HUES48 (cell line): ENCODE data around the gene KIFAP3.
"Not testable (repeated sequence)": the region's sequence is repeated elsewhere in the genome, so short reads cannot be mapped to it uniquely, and the experiment has no call there.

ENCODE experiments used
- H3K27ac ChIP-seq: one replicate; pipeline ENCODE4 v1.7.0; 2013; ENCODE audit warnings: low read depth, low read length, inconsistent platforms
- H3K27me3 ChIP-seq: 2 replicates; pipeline ENCODE4 v1.6.1; 2013; ENCODE audit warnings: mild to moderate bottlenecking, low read length; ENCODE audit not compliant: control insufficient read depth, insufficient read depth
- H3K36me3 ChIP-seq: 2 replicates; pipeline ENCODE4 v1.6.1; 2013; ENCODE audit warnings: low read length; ENCODE audit not compliant: control insufficient read depth, insufficient read depth
- H3K4me1 ChIP-seq: 2 replicates; pipeline ENCODE4 v1.6.1; 2013; ENCODE audit warnings: mild to moderate bottlenecking, low read length; ENCODE audit not compliant: control insufficient read depth, insufficient read depth
- H3K4me3 ChIP-seq: 2 replicates; pipeline ENCODE4 v1.5.1; 2013; ENCODE audit warnings: mild to moderate bottlenecking, low read depth, low read length
- H3K9ac ChIP-seq: 2 replicates; pipeline ENCODE4 v1.6.1; 2013; ENCODE audit warnings: mild to moderate bottlenecking, low read depth, low read length, moderate library complexity
- H3K9me3 ChIP-seq: 2 replicates; pipeline ENCODE4 v1.6.1; 2013; ENCODE audit warnings: low read length; ENCODE audit not compliant: control insufficient read depth, insufficient read depth

Gene KIFAP3

GRCh38 chr1:170078610-170079189 lies 4.2 kb upstream of the KIFAP3 start:
- Histone ChIP-seq H3K36me3 (no peaks in the 10 kb centered on the region), H3K9ac (no peak overlapping the region), H3K27ac (no peak overlapping the region)

GRCh38 chr1:170077926-170078325 lies 3.4 kb upstream of the KIFAP3 start:
- Histone ChIP-seq H3K27me3 (no peaks in the 10 kb centered on the region), H3K4me3 (no peak overlapping the region), H3K36me3 (no peaks in the 10 kb centered on the region), H3K9me3 (0 out of 2 replicates have a peak, but pooled peaks cover 2% of the 10 kb centered on the region), H3K4me1 (0 out of 2 replicates have a peak, but pooled peaks cover 6% of the 10 kb centered on the region), H3K9ac (no peak overlapping the region), H3K27ac (no peak overlapping the region)

More at GRCh38 chr1:170078610-170079189, 4.2 kb upstream of the KIFAP3 start:
- Histone ChIP-seq H3K4me1 (0 out of 2 replicates have a peak, but pooled peaks cover 6% of the 10 kb centered on the region), H3K9me3 (0 out of 2 replicates have a peak, but pooled peaks cover 2% of the 10 kb centered on the region), H3K4me3 (no peak overlapping the region), H3K27me3 (no peaks in the 10 kb centered on the region)

GRCh38 chr1:170076952-170077351 lies 2.5 kb upstream of the KIFAP3 start:
- not testable (repeated sequence) for H3K4me3 ChIP-seq, H3K4me1 ChIP-seq, H3K27me3 ChIP-seq, H3K27ac ChIP-seq, H3K36me3 ChIP-seq, H3K9ac ChIP-seq, H3K9me3 ChIP-seq

GRCh38 chr1:170076199-170076598 lies 1.7 kb upstream of the KIFAP3 start:
- no peaks in the 10 kb centered on the region for H3K36me3 ChIP-seq
- H3K9me3 ChIP-seq = 0 out of 2 replicates have a peak, but pooled peaks cover 2% of the 10 kb centered on the region
- H3K27ac ChIP-seq = no peak overlapping the region
- H3K9ac ChIP-seq = no peak overlapping the region
- H3K4me3 ChIP-seq = no peak overlapping the region
- H3K4me1 ChIP-seq = 0 out of 2 replicates have a peak, but pooled peaks cover 6% of the 10 kb centered on the region
- no peaks in the 10 kb centered on the region for H3K27me3 ChIP-seq

- no peaks in the 10 kb centered on the region for H3K36me3 ChIP-seq
- H3K9ac ChIP-seq = no peak overlapping the region
Observed at GRCh38 chr1:170075186-170075585, 691 bp upstream of the KIFAP3 start.

GRCh38 chr1:170073893-170074249 lies 624 bp downstream of the KIFAP3 start:
- peak overlapping the region; percentile 71 for H3K4me3 ChIP-seq
- H3K27me3 ChIP-seq = no peaks in the 10 kb centered on the region
- H3K36me3 ChIP-seq = no peaks in the 10 kb centered on the region
- 0 out of 2 replicates have a peak, but pooled peaks cover 6% of the 10 kb centered on the region for H3K4me1 ChIP-seq
- H3K9me3 ChIP-seq = 0 out of 2 replicates have a peak, but pooled peaks cover 2% of the 10 kb centered on the region
- H3K27ac ChIP-seq = no peak overlapping the region
- no peak overlapping the region for H3K9ac ChIP-seq

More at GRCh38 chr1:170075186-170075585, 691 bp upstream of the KIFAP3 start:
- H3K27ac ChIP-seq = no peak overlapping the region
- H3K4me1 ChIP-seq = 0 out of 2 replicates have a peak, but pooled peaks cover 6% of the 10 kb centered on the region
- peak overlapping the region; percentile 52 for H3K4me3 ChIP-seq
- 0 out of 2 replicates have a peak, but pooled peaks cover 2% of the 10 kb centered on the region for H3K9me3 ChIP-seq
- H3K27me3 ChIP-seq = no peaks in the 10 kb centered on the region

GRCh38 chr1:170071378-170071777 lies 3.1 kb downstream of the KIFAP3 start:
- Histone ChIP-seq H3K27me3 (no peaks in the 10 kb centered on the region), H3K27ac (no peak overlapping the region), H3K9ac (no peak overlapping the region), H3K36me3 (no peaks in the 10 kb centered on the region), H3K9me3 (no peaks in the 10 kb centered on the region), H3K4me3 (no peak overlapping the region), H3K4me1 (0 out of 2 replicates have a peak, but pooled peaks cover 6% of the 10 kb centered on the region)

GRCh38 chr1:170068923-170069322 lies 5.6 kb downstream of the KIFAP3 start:
- Histone ChIP-seq H3K9me3 (no peaks in the 10 kb centered on the region), H3K4me3 (no peak overlapping the region), H3K27ac (no peak overlapping the region), H3K27me3 (no peaks in the 10 kb centered on the region), H3K4me1 (no peaks in the 10 kb centered on the region), H3K36me3 (no peaks in the 10 kb centered on the region), H3K9ac (no peak overlapping the region)

- no peak overlapping the region for H3K4me3 ChIP-seq
- no peak overlapping the region for H3K27ac ChIP-seq
- H3K4me1 ChIP-seq = no peaks in the 10 kb centered on the region
Observed at GRCh38 chr1:170067253-170067819, 7.2 kb downstream of the KIFAP3 start.

GRCh38 chr1:170064821-170065220 lies 9.7 kb downstream of the KIFAP3 start:
- Histone ChIP-seq H3K9me3 (no peaks in the 10 kb centered on the region), H3K27me3 (no peaks in the 10 kb centered on the region), H3K4me3 (no peak overlapping the region), H3K36me3 (no peaks in the 10 kb centered on the region), H3K9ac (no peak overlapping the region), H3K4me1 (no peaks in the 10 kb centered on the region), H3K27ac (no peak overlapping the region)

More at GRCh38 chr1:170067253-170067819, 7.2 kb downstream of the KIFAP3 start:
- Histone ChIP-seq H3K27me3 (no peaks in the 10 kb centered on the region), H3K9ac (no peak overlapping the region), H3K36me3 (no peaks in the 10 kb centered on the region), H3K9me3 (no peaks in the 10 kb centered on the region)

- H3K36me3 ChIP-seq = no peaks in the 10 kb centered on the region
- H3K9ac ChIP-seq = no peak overlapping the region
- no peak overlapping the region for H3K4me3 ChIP-seq
- no peaks in the 10 kb centered on the region for H3K4me1 ChIP-seq
- no peaks in the 10 kb centered on the region for H3K9me3 ChIP-seq
- no peaks in the 10 kb centered on the region for H3K27me3 ChIP-seq
- H3K27ac ChIP-seq = no peak overlapping the region
Observed at GRCh38 chr1:170063109-170063826, 11.2 kb downstream of the KIFAP3 start.
